GM23248 (cell line): ENCODE measurements around the gene OLFML1.

ENCODE experiments used
- EZH2 ChIP-seq: fragments of 200-600 bp; sonication (generic); IDR thresholded peaks from 2 replicates; pipeline ENCODE4 v1.6.1; 2018; ENCODE audit warnings: antibody characterized with exemption, mild to moderate bottlenecking; ENCODE audit not compliant: insufficient read depth, poor library complexity, severe bottlenecking
- EZH2phosphoT487 ChIP-seq: fragments of 200-600 bp; sonication (generic); IDR thresholded peaks from 2 replicates; pipeline ENCODE4 v1.6.1; 2018; ENCODE audit warnings: antibody characterized with exemption, moderate library complexity, mild to moderate bottlenecking, low read depth; ENCODE audit not compliant: insufficient read depth

- TF ChIP-seq EZH2 (no peak), EZH2phosphoT487 (no peak)
These were observed 14.9 kb downstream of the OLFML1 start for GRCh38 chr11:7500251-7500650.
